ENCODE measurements around the gene MRPS18A.
A peak's percentile ranks its signal among the peaks of the same experiment; 100 is the strongest.

The MRPS18A gene

GRCh38 chr6:43687437-43688347 is at the start of gene MRPS18A:
TSS of gene MRPS18A (minus strand) at chr6:43687791. CDS start at chr6:43687779, 12 bp downstream.
- peak; percentile 85 for DNase-seq

GRCh38 chr6:43736844-43737243 is 49.3 kb upstream of the MRPS18A start:
- no peak for DNase-seq

GRCh38 chr6:43736211-43736786 is 48.7 kb upstream of the MRPS18A start:
- no peak for DNase-seq

GRCh38 chr6:43735642-43736199 is 48.1 kb upstream of the MRPS18A start:
- no peak for DNase-seq

GRCh38 chr6:43734294-43734665 is 46.7 kb upstream of the MRPS18A start:
- no peak for DNase-seq

- no peak for DNase-seq
Measured at GRCh38 chr6:43733471-43734293, 46.1 kb upstream of the MRPS18A start.

- no peak for DNase-seq
Measured at GRCh38 chr6:43730634-43731033, 43.0 kb upstream of the MRPS18A start.

GRCh38 chr6:43729537-43729936 is 41.9 kb upstream of the MRPS18A start:
- no peak for DNase-seq

- DNase-seq = no peak
Measured at GRCh38 chr6:43728586-43728985, 41.0 kb upstream of the MRPS18A start.

- DNase-seq = no peak
Measured at GRCh38 chr6:43727634-43728033, 40.0 kb upstream of the MRPS18A start.

GRCh38 chr6:43725643-43726580 is 38.3 kb upstream of the MRPS18A start:
- DNase-seq = no peak

GRCh38 chr6:43724914-43725642 is 37.5 kb upstream of the MRPS18A start:
- peak; percentile 86 for DNase-seq

- DNase-seq = no peak
Measured at GRCh38 chr6:43724354-43724753, 36.8 kb upstream of the MRPS18A start.

GRCh38 chr6:43723737-43724295 is 36.2 kb upstream of the MRPS18A start:
- DNase-seq = peak; percentile 47

GRCh38 chr6:43722920-43723545 is 35.4 kb upstream of the MRPS18A start:
- peak; percentile 8 for DNase-seq

- peak; percentile 4 for DNase-seq
Measured at GRCh38 chr6:43720999-43721398, 33.4 kb upstream of the MRPS18A start.

GRCh38 chr6:43719511-43719910 is 31.9 kb upstream of the MRPS18A start:
- no peak for DNase-seq

GRCh38 chr6:43718387-43719105 is 31.0 kb upstream of the MRPS18A start:
- DNase-seq = no peak

- peak; percentile 64 for DNase-seq
Measured at GRCh38 chr6:43717822-43718221, 30.2 kb upstream of the MRPS18A start.

- peak; percentile 19 for DNase-seq
Measured at GRCh38 chr6:43717389-43717788, 29.8 kb upstream of the MRPS18A start.
